ENCODE measurements around the gene NAA10. TPM values are rescaled to one million over a fixed set of nuclear protein-coding genes. Genes with fewer than 3 reads are reported as not detected.

NAA10 gene
- polyA plus RNA-seq, 1 donor from 2014 or later, result 117 TPM

DNA sequence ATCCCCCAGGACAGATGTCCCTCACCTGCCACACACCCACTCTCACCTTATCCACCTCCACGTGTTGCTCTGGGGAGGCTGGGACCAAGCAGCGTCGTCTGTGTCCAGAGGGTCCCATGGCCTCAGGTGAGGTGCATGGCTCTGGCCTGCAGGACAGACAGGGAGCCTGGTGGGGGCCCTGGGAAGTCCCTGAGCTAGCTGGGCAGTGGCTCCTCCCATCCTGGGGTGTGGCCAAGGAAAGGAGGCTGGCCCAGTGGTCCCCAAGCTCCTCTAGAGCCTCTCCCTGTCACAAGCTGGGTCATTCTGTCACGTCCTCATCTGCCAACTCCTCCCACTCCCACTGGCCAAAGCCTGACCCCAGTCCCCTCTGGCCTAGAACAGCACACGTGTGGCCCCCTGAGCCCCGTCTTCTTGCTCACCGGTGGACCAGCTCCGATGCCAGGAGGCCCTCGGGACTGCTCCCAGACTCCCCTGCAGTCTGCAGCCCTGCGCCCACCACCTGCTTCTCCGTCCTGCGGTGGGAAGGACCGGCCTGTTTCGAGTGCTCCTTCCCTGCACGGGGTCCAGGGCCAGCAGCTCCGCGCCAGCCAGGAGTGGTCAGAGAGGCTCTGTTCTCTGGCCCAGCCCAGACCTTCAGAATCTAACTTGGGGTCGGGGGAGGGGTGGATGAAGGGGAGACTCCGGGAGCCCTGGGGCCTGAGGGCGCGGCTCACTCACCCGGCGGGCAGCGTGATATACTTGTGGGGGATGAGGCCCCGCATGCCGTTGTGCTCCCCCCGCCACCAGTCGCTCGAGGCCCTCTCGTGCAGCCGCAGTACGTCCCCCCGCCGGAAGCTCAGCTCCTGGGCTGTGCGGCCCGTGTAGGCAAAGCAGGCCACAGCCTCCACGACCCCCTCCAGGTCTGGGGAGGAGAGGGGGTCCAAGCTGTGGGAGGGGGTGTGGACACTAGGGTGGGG lies 25.5 kb downstream of the NAA10 start:
- Histone ChIP-seq H3K9me2 (ENCODE audit: insufficient read depth, low read length) (no peaks in the 10 kb centered on the region), H3K79me2 (replicated peaks; ENCODE audit: insufficient read depth, low read length) (no peaks in the 10 kb centered on the region), H3K27ac (ENCODE audit: low read length) (no peak overlapping the region), H2AFZ (ENCODE audit: low read depth, low read length) (no peak overlapping the region), H3F3A (ENCODE audit: insufficient read depth, low read length, poor library complexity, severe bottlenecking) (no peaks in the 10 kb centered on the region), H3K4me2 (ENCODE audit: low read length) (no peak overlapping the region), H4K20me1 (ENCODE audit: insufficient read depth) (no peaks in the 10 kb centered on the region), H3K36me3 (ENCODE audit: insufficient read depth, low read length) (no peaks in the 10 kb centered on the region), H3K27me3 (ENCODE audit: insufficient read depth, low read depth, low read length) (no peaks in the 10 kb centered on the region), H3K9ac (ENCODE audit: low read length) (no peak overlapping the region), H3K4me3 (ENCODE audit: low read length) (no peak overlapping the region), H3K9me3 (ENCODE audit: low read length) (no peaks in the 10 kb centered on the region)
- TF ChIP-seq TAF1 (IDR thresholded peaks at IDR 0.05; ENCODE audit: low read depth) (no peak), RAD21 (conservative IDR thresholded peaks at IDR 0.05) (no peak), EZH2 (IDR thresholded peaks at IDR 0.05; ENCODE audit: borderline replicate concordance, insufficient read depth, low read length, poor library complexity, severe bottlenecking) (no peak), MXI1 (conservative IDR thresholded peaks at IDR 0.05; ENCODE audit: poor library complexity, severe bottlenecking) (no peak), POLR2AphosphoS5 (IDR thresholded peaks at IDR 0.05) (no peak), SMC3 (conservative IDR thresholded peaks at IDR 0.05; ENCODE audit: poor library complexity) (no peak), EP300 (conservative IDR thresholded peaks at IDR 0.05; ENCODE audit: poor library complexity, severe bottlenecking) (no peak)
- TF ChIP-seq, protein P1, sequence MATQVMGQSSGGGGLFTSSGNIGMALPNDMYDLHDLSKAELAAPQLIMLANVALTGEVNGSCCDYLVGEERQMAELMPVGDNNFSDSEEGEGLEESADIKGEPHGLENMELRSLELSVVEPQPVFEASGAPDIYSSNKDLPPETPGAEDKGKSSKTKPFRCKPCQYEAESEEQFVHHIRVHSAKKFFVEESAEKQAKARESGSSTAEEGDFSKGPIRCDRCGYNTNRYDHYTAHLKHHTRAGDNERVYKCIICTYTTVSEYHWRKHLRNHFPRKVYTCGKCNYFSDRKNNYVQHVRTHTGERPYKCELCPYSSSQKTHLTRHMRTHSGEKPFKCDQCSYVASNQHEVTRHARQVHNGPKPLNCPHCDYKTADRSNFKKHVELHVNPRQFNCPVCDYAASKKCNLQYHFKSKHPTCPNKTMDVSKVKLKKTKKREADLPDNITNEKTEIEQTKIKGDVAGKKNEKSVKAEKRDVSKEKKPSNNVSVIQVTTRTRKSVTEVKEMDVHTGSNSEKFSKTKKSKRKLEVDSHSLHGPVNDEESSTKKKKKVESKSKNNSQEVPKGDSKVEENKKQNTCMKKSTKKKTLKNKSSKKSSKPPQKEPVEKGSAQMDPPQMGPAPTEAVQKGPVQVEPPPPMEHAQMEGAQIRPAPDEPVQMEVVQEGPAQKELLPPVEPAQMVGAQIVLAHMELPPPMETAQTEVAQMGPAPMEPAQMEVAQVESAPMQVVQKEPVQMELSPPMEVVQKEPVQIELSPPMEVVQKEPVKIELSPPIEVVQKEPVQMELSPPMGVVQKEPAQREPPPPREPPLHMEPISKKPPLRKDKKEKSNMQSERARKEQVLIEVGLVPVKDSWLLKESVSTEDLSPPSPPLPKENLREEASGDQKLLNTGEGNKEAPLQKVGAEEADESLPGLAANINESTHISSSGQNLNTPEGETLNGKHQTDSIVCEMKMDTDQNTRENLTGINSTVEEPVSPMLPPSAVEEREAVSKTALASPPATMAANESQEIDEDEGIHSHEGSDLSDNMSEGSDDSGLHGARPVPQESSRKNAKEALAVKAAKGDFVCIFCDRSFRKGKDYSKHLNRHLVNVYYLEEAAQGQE (IDR thresholded peaks at IDR 0.05; ENCODE audit: borderline replicate concordance), result no peak
- TF ChIP-seq, protein P2, sequence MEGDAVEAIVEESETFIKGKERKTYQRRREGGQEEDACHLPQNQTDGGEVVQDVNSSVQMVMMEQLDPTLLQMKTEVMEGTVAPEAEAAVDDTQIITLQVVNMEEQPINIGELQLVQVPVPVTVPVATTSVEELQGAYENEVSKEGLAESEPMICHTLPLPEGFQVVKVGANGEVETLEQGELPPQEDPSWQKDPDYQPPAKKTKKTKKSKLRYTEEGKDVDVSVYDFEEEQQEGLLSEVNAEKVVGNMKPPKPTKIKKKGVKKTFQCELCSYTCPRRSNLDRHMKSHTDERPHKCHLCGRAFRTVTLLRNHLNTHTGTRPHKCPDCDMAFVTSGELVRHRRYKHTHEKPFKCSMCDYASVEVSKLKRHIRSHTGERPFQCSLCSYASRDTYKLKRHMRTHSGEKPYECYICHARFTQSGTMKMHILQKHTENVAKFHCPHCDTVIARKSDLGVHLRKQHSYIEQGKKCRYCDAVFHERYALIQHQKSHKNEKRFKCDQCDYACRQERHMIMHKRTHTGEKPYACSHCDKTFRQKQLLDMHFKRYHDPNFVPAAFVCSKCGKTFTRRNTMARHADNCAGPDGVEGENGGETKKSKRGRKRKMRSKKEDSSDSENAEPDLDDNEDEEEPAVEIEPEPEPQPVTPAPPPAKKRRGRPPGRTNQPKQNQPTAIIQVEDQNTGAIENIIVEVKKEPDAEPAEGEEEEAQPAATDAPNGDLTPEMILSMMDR (IDR thresholded peaks at IDR 0.05; ENCODE audit: poor library complexity, severe bottlenecking), result no peak

DNA sequence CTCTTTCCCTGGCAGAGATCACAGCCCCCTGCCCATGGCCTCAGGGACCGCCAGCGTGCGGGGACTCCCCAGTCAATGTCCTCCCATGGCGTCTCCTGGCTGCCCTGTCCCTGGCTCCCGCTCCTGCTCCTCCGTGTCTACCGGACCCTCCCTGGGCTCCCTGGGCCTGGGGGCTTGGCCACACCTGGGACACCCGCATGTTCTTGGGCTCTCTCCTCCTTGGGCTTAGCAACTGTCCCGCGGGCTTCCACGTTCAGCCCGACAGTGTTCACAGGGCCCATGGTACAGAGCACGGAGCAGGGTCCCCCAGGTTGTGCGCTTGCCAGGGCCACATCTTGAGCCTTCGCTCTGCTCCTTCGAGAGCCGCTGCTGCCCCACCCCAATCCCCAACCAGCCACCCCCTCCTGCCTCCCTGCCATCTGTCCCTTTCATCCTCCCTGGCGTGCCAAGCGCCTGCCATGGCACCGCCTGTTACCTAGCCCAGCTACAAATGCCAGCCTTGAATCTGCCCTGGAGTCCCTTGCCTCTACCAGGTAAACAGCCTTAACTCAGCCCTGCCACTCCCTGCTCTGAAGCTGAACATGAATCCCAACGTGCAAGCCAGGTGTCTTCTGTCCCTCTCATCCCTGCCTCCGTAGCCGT lies 26.5 kb downstream of the NAA10 start:
- Histone ChIP-seq H3K9me3 (ENCODE audit: low read length) (no peaks in the 10 kb centered on the region), H3K27ac (ENCODE audit: low read length) (no peak overlapping the region), H3K9ac (ENCODE audit: low read length) (no peak overlapping the region), H3K27me3 (ENCODE audit: insufficient read depth, low read depth, low read length) (no peaks in the 10 kb centered on the region), H4K20me1 (ENCODE audit: insufficient read depth) (no peaks in the 10 kb centered on the region), H3K79me2 (replicated peaks; ENCODE audit: insufficient read depth, low read length) (no peaks in the 10 kb centered on the region), H3F3A (ENCODE audit: insufficient read depth, low read length, poor library complexity, severe bottlenecking) (no peaks in the 10 kb centered on the region), H2AFZ (ENCODE audit: low read depth, low read length) (no peak overlapping the region), H3K4me3 (ENCODE audit: low read length) (no peak overlapping the region), H3K36me3 (ENCODE audit: insufficient read depth, low read length) (no peaks in the 10 kb centered on the region), H3K9me2 (ENCODE audit: insufficient read depth, low read length) (no peaks in the 10 kb centered on the region), H3K4me2 (ENCODE audit: low read length) (no peak overlapping the region)
- TF ChIP-seq, protein P1 (IDR thresholded peaks at IDR 0.05; ENCODE audit: borderline replicate concordance), result no peak
- no peak for TF ChIP-seq RAD21 (conservative IDR thresholded peaks at IDR 0.05)
